Upper lobe of left lung (tissue), 4 donors: ENCODE data around the gene LRRTM1.

Experiments
- CTCF ChIP-seq, 6 experiments: fragments of 450-650 bp in 4 of 6; fragments of 200-600 bp in 2 of 6; sonication (generic) in 2 of 6; IDR thresholded peaks; one replicate each; pipeline ENCODE4 v1.5.1; 2016 to 2019; ENCODE audit warnings: antibody characterized with exemption in 6 of 6
- EP300 ChIP-seq, 4 donors: sonication (generic); formaldehyde crosslinking; IDR thresholded peaks; one replicate each; pipeline ENCODE4 v1.5.1; 2017; ENCODE audit warnings: antibody characterized with exemption in 4 of 4, control low read depth in 2 of 4
- POLR2A ChIP-seq, 4 donors: fragments of 450-650 bp; IDR thresholded peaks; one replicate each; pipeline ENCODE4 v1.5.1; 2016 to 2017; ENCODE audit warnings: antibody characterized with exemption in 4 of 4, mild to moderate bottlenecking in 2 of 4

GRCh38 chr2:80329491-80329890 is 24.9 kb upstream of the LRRTM1 start:
- TF ChIP-seq POLR2A (IDR thresholded peaks at IDR 0.05), result no peak
- no peak for TF ChIP-seq CTCF (IDR thresholded peaks at IDR 0.05)
- no peak for TF ChIP-seq EP300 (IDR thresholded peaks at IDR 0.05)
